ENCODE measurements around the gene YBX2. TPM values are rescaled to one million over a fixed set of nuclear protein-coding genes. Genes with fewer than 3 reads are reported as not detected.
"Not testable (repeated sequence)": the region's sequence is repeated elsewhere in the genome, so short reads cannot be mapped to it uniquely, and the experiment has no call there.

YBX2 gene
- polyA plus RNA-seq, 3 donors from 2014 or later: not detected

DNA sequence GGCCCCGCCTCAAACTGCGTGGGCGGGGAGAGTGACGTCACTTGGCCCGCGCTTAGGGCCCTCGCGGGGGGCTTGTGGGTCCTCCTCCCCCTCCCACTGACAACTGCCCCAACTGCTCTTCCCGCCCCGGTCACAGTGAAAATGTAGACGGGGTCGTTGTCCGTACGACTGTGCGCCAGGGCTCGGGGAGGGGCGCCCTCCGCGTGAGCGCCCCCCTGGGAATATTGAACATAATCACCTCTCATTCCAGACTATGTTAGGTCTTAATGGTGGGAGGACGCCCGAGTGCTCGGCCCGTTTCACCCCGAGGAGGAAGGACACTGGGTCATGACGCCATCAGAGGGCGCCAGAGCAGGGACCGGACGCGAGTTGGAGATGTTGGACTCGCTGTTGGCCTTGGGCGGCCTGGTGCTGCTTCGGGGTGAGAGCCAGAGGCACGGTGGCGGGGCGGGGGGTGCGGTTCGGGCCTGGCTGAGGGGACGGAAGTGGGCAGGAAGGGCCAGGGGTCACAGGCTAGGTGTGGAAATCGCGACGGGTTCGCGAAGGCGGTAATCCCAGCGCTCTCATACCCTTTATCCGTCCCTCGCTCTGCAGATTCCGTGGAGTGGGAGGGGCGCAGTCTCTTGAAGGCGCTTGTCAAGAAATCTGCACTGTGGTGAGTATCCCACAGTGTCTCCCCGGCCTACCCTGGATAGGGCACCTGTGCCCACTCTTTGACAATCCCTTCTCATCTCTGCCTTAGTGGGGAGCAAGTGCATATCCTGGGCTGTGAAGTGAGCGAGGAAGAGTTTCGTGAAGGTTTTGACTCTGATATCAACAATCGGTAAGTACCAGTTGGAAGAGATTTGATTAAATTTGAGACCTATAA lies 42.0 kb downstream of the YBX2 start, which contains the start of gene ELP5:
Gene ELP5 (plus strand): TSS at position 40 of the 868 bp plus-strand sequence. CDS start 336 bp downstream, at position 376.
- DNase-seq: peak; percentile 90 to 92 (median 91)
- H3K36me3 Mint-ChIP-seq: peaks cover 9 to 22% (median 13%) of the 10 kb centered on the region in 3 donors
- peak within 1 kb of the TSS; percentile 99 to 100 (median 100) for H3K27ac Mint-ChIP-seq
- H3K4me3 Mint-ChIP-seq: peak within 1 kb of the TSS; percentile 96 to 98 (median 97)
- peaks cover 44 to 51% of the 10 kb centered on the region in 2 donors for H3K4me1 Mint-ChIP-seq
- peaks cover 11 to 13% (median 12%) of the 10 kb centered on the region in 3 donors for H3K27me3 Mint-ChIP-seq (ENCODE audit: low read depth in 3 of 3)
- H3K9me3 Mint-ChIP-seq: no peaks in the 10 kb centered on the region

GRCh38 chr17:7251661-7252175 lies 42.7 kb downstream of the YBX2 start, which contains the start of gene CTDNEP1:
Gene CTDNEP1, minus strand, starts transcription at chr17:7251734. Its CDS starts 438 bp downstream, at chr17:7251296.
- Mint-ChIP-seq H3K4me3 (peak within 1 kb of the TSS; percentile 96 to 98 (median 97)), H3K36me3 (peaks cover 9 to 20% (median 11%) of the 10 kb centered on the region in 3 donors), H3K4me1 (peaks cover 43 to 51% of the 10 kb centered on the region in 2 donors), H3K9me3 (no peaks in the 10 kb centered on the region), H3K27ac (peak within 1 kb of the TSS; percentile 99 to 100 (median 100)), H3K27me3 (ENCODE audit: low read depth in 3 of 3) (peaks cover 11 to 13% (median 12%) of the 10 kb centered on the region in 3 donors)
- peak; percentile 99 for DNase-seq

GRCh38 chr17:7250695-7251627 lies 43.5 kb downstream of the YBX2 start:
- peaks cover 47 to 51% of the 10 kb centered on the region in 2 donors for H3K4me1 Mint-ChIP-seq
- peaks cover 13 to 21% (median 17%) of the 10 kb centered on the region in 3 donors for H3K36me3 Mint-ChIP-seq
- peaks cover 11 to 12% (median 11%) of the 10 kb centered on the region in 3 donors for H3K27me3 Mint-ChIP-seq (ENCODE audit: low read depth in 3 of 3)
- H3K4me3 Mint-ChIP-seq: peak overlapping the region; percentile 96 to 98 (median 97)
- DNase-seq: no peak
- no peaks in the 10 kb centered on the region for H3K9me3 Mint-ChIP-seq
- H3K27ac Mint-ChIP-seq: peak overlapping the region; percentile 86 to 100 (median 94)

GRCh38 chr17:7249830-7250229 lies 44.6 kb downstream of the YBX2 start:
- no peak for DNase-seq
- H3K9me3 Mint-ChIP-seq: no peaks in the 10 kb centered on the region
- peaks cover 47 to 51% of the 10 kb centered on the region in 2 donors for H3K4me1 Mint-ChIP-seq

GRCh38 chr17:7249214-7249613 lies 45.2 kb downstream of the YBX2 start:
- DNase-seq: no peak
- Mint-ChIP-seq H3K36me3 (peaks cover 8 to 21% (median 17%) of the 10 kb centered on the region in 3 donors), H3K4me3 (peak overlapping the region; percentile 40 to 93 (median 67)), H3K9me3 (no peaks in the 10 kb centered on the region), H3K27ac (peak overlapping the region in 4 of 6 donors; percentile 46 to 70 (median 52)), H3K27me3 (ENCODE audit: low read depth in 3 of 3) (peaks cover 11 to 12% (median 11%) of the 10 kb centered on the region in 3 donors), H3K4me1 (peaks cover 45 to 51% of the 10 kb centered on the region in 2 donors)

More at GRCh38 chr17:7249830-7250229, 44.6 kb downstream of the YBX2 start:
- peaks cover 11 to 22% (median 18%) of the 10 kb centered on the region in 3 donors for H3K36me3 Mint-ChIP-seq
- H3K27me3 Mint-ChIP-seq (ENCODE audit: low read depth in 3 of 3): peaks cover 11 to 12% (median 11%) of the 10 kb centered on the region in 3 donors
- H3K27ac Mint-ChIP-seq: peak overlapping the region in 5 of 6 donors; percentile 49 to 95 (median 64)
- peak overlapping the region; percentile 91 to 93 (median 91) for H3K4me3 Mint-ChIP-seq

GRCh38 chr17:7248796-7249195 lies 45.6 kb downstream of the YBX2 start:
- Mint-ChIP-seq H3K27ac (peak overlapping the region in 3 of 6 donors; percentile 36 to 54 (median 51)), H3K9me3 (no peaks in the 10 kb centered on the region), H3K4me3 (peak overlapping the region in 2 of 5 donors; percentile 21 to 91), H3K27me3 (ENCODE audit: low read depth in 3 of 3) (peaks cover 11 to 12% (median 11%) of the 10 kb centered on the region in 3 donors), H3K4me1 (peaks cover 42 to 47% of the 10 kb centered on the region in 2 donors), H3K36me3 (peaks cover 8 to 22% (median 18%) of the 10 kb centered on the region in 3 donors)
- no peak for DNase-seq

DNA sequence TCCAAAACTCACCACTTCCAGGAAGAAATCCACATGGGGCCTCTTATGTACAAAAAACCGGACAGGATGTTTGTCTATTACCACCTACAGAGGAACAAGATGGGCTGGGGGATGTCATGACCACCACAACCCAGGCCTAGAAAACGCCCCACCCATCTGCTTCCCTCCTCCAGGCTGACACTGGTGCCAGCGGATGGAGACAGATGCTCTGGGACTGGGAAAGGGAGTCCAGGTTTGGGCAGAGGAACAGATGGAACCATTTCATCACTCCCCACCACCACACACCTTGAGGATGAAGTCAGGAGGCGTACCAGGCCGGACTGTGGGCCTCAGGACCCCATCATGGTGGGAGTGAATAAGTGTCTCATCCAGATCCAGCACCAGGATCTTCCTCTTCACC lies 47.7 kb downstream of the YBX2 start:
- no peak for DNase-seq
- H3K27me3 Mint-ChIP-seq (ENCODE audit: low read depth in 3 of 3): peaks cover 6 to 17% (median 14%) of the 10 kb centered on the region in 3 donors
- H3K36me3 Mint-ChIP-seq: peaks cover 8 to 20% (median 14%) of the 10 kb centered on the region in 3 donors
- peaks cover 41 to 47% of the 10 kb centered on the region in 2 donors for H3K4me1 Mint-ChIP-seq
- H3K4me3 Mint-ChIP-seq: no peak overlapping the region
- peak overlapping the region in 1 of 6 donors; percentile 48 for H3K27ac Mint-ChIP-seq
- peaks cover 0 to 2% (median 0%) of the 10 kb centered on the region in 6 donors for H3K9me3 Mint-ChIP-seq

GRCh38 chr17:7243838-7244237 lies 50.6 kb downstream of the YBX2 start:
- Mint-ChIP-seq H3K4me3 (peak overlapping the region in 3 of 5 donors; percentile 38 to 99 (median 47)), H3K27ac (peak overlapping the region in 4 of 6 donors; percentile 72 to 96 (median 82))

GRCh38 chr17:7243453-7243729 lies 51.0 kb downstream of the YBX2 start:
- Mint-ChIP-seq H3K27me3 (ENCODE audit: low read depth in 3 of 3) (peaks cover 12 to 29% (median 23%) of the 10 kb centered on the region in 3 donors), H3K9me3 (peaks cover 0 to 2% (median 0%) of the 10 kb centered on the region in 6 donors), H3K4me3 (peak overlapping the region; percentile 98 to 99 (median 98)), H3K27ac (peak overlapping the region; percentile 90 to 100 (median 95)), H3K4me1 (peaks cover 40 to 42% of the 10 kb centered on the region in 2 donors), H3K36me3 (peaks cover 8 to 28% (median 14%) of the 10 kb centered on the region in 3 donors)
- no peak for DNase-seq

More at GRCh38 chr17:7243838-7244237, 50.6 kb downstream of the YBX2 start:
- H3K27me3 Mint-ChIP-seq (ENCODE audit: low read depth in 3 of 3): peaks cover 12 to 27% (median 19%) of the 10 kb centered on the region in 3 donors
- peaks cover 8 to 28% (median 14%) of the 10 kb centered on the region in 3 donors for H3K36me3 Mint-ChIP-seq
- H3K4me1 Mint-ChIP-seq: peaks cover 43 to 47% of the 10 kb centered on the region in 2 donors
- H3K9me3 Mint-ChIP-seq, DNase-seq: not testable (repeated sequence)

- Mint-ChIP-seq H3K27me3 (ENCODE audit: low read depth in 3 of 3) (peaks cover 12 to 29% (median 23%) of the 10 kb centered on the region in 3 donors), H3K27ac (peak overlapping the region; percentile 96 to 100 (median 100)), H3K36me3 (peaks cover 8 to 28% (median 14%) of the 10 kb centered on the region in 3 donors), H3K4me3 (peak overlapping the region; percentile 98 to 99 (median 98)), H3K9me3 (peaks cover 0 to 2% (median 0%) of the 10 kb centered on the region in 6 donors), H3K4me1 (peaks cover 40 to 41% of the 10 kb centered on the region in 2 donors)
- DNase-seq: peak; percentile 95 to 96 (median 96)
These were observed 51.6 kb downstream of the YBX2 start for GRCh38 chr17:7242717-7243452.

GRCh38 chr17:7241783-7242716 lies 52.4 kb downstream of the YBX2 start, which contains the start of gene GABARAP:
Gene GABARAP, minus strand, starts transcription at chr17:7242449. Its CDS starts 119 bp downstream, at chr17:7242330.
- Mint-ChIP-seq H3K27ac (peak within 1 kb of the TSS; percentile 96 to 100 (median 100)), H3K36me3 (peaks cover 8 to 30% (median 14%) of the 10 kb centered on the region in 3 donors), H3K4me3 (peak within 1 kb of the TSS; percentile 98 to 99 (median 98)), H3K4me1 (peaks cover 43 to 47% of the 10 kb centered on the region in 2 donors), H3K9me3 (peaks cover 0 to 2% (median 0%) of the 10 kb centered on the region in 6 donors), H3K27me3 (ENCODE audit: low read depth in 3 of 3) (peaks cover 12 to 29% (median 23%) of the 10 kb centered on the region in 3 donors)
- DNase-seq: peak; percentile 92 to 94 (median 94)

Data from immature natural killer cell (primary cell).